Calu3 (cell line): ENCODE measurements around the gene MAPK8IP1. TPM values are rescaled to one million over a fixed set of nuclear protein-coding genes. Genes with fewer than 3 reads are reported as not detected.

Experiments used
- BruUV-seq: library from RNA; stranded (reverse); fragments of 400-500 nt; replicated peaks from 2 replicates; lab custom pipeline; 2021; lab: Mats Ljungman, UMichigan
- CTCF ChIA-PET: fragments of 300-600 bp; sonication (Branson Sonifier 250); formaldehyde crosslinking; loops from one replicate; lab custom pipeline; 2022; ENCODE audit warnings: antibody characterized with exemption; lab: Charles Lee
- DNase-seq: peaks from one replicate; pipeline ENCODE4 v3.0.0; 2022
- H3K27ac Mint-ChIP-seq: one replicate; pipeline ENCODE4 v1.8.0; 2022; ENCODE audit warnings: mixed read lengths; ENCODE audit not compliant: unreplicated experiment
- H3K27me3 Mint-ChIP-seq: one replicate; pipeline ENCODE4 v1.8.0; 2022; ENCODE audit warnings: mixed read lengths; ENCODE audit not compliant: unreplicated experiment
- H3K36me3 Mint-ChIP-seq: one replicate; pipeline ENCODE4 v1.8.0; 2022; ENCODE audit warnings: mild to moderate bottlenecking, moderate library complexity, mixed read lengths; ENCODE audit not compliant: insufficient read depth, unreplicated experiment
- H3K4me1 Mint-ChIP-seq: one replicate; pipeline ENCODE4 v1.8.0; 2022; ENCODE audit warnings: mild to moderate bottlenecking, low read depth, mixed read lengths; ENCODE audit not compliant: unreplicated experiment
- H3K4me3 Mint-ChIP-seq: one replicate; pipeline ENCODE4 v1.8.0; 2022; ENCODE audit warnings: mild to moderate bottlenecking, low read depth, moderate library complexity, mixed read lengths; ENCODE audit not compliant: unreplicated experiment
- H3K9me3 Mint-ChIP-seq: one replicate; pipeline ENCODE4 v1.8.0; 2022; ENCODE audit warnings: low read depth, mixed read lengths; ENCODE audit not compliant: unreplicated experiment
- intact Hi-C: fragments of 100-400 bp; cut with micrococcal nuclease; formaldehyde crosslinking; loops from one replicate; pipeline ENCODE4 v1.10.0; 2022; ENCODE audit not compliant: unreplicated experiment
- total RNA-seq: library from RNA; stranded (reverse); gene quantifications from 2 replicates; pipeline ENCODE4 v1.2.3, GENCODE V29; 2022
- TF ChIP-seq, protein P1 (sequence below): fragments of 200-600 bp; IDR thresholded peaks from one replicate; pipeline ENCODE4 v1.8.0; 2022; ENCODE audit warnings: antibody characterized with exemption; ENCODE audit not compliant: unreplicated experiment

MAPK8IP1 gene
- total RNA-seq, 1 experiment from 2014 or later, result 4.1 TPM

DNA sequence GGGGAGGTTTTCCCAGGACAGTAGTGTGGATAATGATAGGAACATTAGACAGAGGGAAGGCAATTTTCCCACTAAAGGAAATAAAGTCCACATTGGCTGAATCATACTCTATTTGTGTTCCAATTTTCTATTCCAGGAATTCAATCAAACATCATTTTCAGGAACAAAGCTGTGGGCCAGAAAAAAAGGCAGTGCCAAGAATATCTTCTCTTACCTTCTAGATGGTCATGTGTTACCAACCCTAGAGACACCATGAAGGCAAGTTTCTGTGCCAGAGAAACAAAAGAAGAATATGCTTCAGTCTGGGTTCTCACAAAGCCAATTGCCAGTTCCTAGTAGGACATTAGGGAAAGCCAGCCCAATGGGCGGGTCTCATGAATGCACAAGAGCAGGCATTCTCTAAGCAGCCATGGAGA lies 64.5 kb downstream of the MAPK8IP1 start:
- intact Hi-C loops, result no loop called here
- BruUV-seq, result no TSS peak
- TF ChIP-seq, protein P1, sequence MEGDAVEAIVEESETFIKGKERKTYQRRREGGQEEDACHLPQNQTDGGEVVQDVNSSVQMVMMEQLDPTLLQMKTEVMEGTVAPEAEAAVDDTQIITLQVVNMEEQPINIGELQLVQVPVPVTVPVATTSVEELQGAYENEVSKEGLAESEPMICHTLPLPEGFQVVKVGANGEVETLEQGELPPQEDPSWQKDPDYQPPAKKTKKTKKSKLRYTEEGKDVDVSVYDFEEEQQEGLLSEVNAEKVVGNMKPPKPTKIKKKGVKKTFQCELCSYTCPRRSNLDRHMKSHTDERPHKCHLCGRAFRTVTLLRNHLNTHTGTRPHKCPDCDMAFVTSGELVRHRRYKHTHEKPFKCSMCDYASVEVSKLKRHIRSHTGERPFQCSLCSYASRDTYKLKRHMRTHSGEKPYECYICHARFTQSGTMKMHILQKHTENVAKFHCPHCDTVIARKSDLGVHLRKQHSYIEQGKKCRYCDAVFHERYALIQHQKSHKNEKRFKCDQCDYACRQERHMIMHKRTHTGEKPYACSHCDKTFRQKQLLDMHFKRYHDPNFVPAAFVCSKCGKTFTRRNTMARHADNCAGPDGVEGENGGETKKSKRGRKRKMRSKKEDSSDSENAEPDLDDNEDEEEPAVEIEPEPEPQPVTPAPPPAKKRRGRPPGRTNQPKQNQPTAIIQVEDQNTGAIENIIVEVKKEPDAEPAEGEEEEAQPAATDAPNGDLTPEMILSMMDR, result no peak
- DNase-seq, result no peak
- Mint-ChIP-seq H3K27ac (no peak overlapping the region), H3K4me1 (no peaks in the 10 kb centered on the region), H3K9me3 (no peaks in the 10 kb centered on the region), H3K27me3 (no peaks in the 10 kb centered on the region), H3K36me3 (no peaks in the 10 kb centered on the region), H3K4me3 (no peak overlapping the region)
- CTCF ChIA-PET, result no interaction called here

Other genes starting within 250 kb of the MAPK8IP1 start
- gene CHST1, start 220.0 kb upstream of the MAPK8IP1 start, total RNA-seq, result not detected in 2 replicates
- 18.1 and 20.5 TPM in 2 replicates for gene SLC35C1, start 80.5 kb upstream of the MAPK8IP1 start, total RNA-seq
- 14.9 and 16.1 TPM in 2 replicates for gene CRY2, start 38.2 kb upstream of the MAPK8IP1 start, total RNA-seq
- gene FREY1, start 21.6 kb downstream of the MAPK8IP1 start, total RNA-seq, result 0.99 and 2.1 TPM in 2 replicates
- gene PEX16, start 32.2 kb downstream of the MAPK8IP1 start, total RNA-seq, result 32.9 and 34.5 TPM in 2 replicates
- 30.1 and 33.9 TPM in 2 replicates for gene LARGE2, start 37.0 kb downstream of the MAPK8IP1 start, total RNA-seq
- gene PHF21A, start 235.8 kb downstream of the MAPK8IP1 start, total RNA-seq, result 18.8 and 20.5 TPM in 2 replicates